Fibroblast of skin of abdomen (primary cell): ENCODE results near the gene AGPAT4. TPM values are rescaled to one million over a fixed set of nuclear protein-coding genes. Genes with fewer than 3 reads are reported as not detected.
A peak's percentile ranks its signal among the peaks of the same experiment; 100 is the strongest.
"Not testable (repeated sequence)": the region's sequence is repeated elsewhere in the genome, so short reads cannot be mapped to it uniquely, and the experiment has no call there.

Experiments
- DNase-seq: peaks from one replicate; pipeline ENCODE4 v3.0.0-alpha.2; 2013
- polyA plus RNA-seq, 2 experiments: library from polyadenylated mRNA; unstranded; fragments of 120-200 nt; gene quantifications; one replicate each; pipeline ENCODE4 v1.2.1, GENCODE V29; 2013; ENCODE audit not compliant: insufficient read length in 2 of 2

AGPAT4 gene
- 10.8 TPM for polyA plus RNA-seq (2013, experiment 1 of 2; ENCODE audit: insufficient read length)
- 11.9 TPM for polyA plus RNA-seq (2013, experiment 2 of 2; ENCODE audit: insufficient read length)

GRCh38 chr6:161273752-161274487, at the start of gene AGPAT4:
TSS of gene AGPAT4 (minus strand) at chr6:161274061. CDS start at chr6:161232213, 41,848 bp downstream.
- peak; percentile 98 for DNase-seq

- no peak for DNase-seq
Measured at GRCh38 chr6:161319231-161319630, 45.4 kb upstream of the AGPAT4 start.

GRCh38 chr6:161318456-161318855, 44.6 kb upstream of the AGPAT4 start:
- no peak for DNase-seq

GRCh38 chr6:161316531-161316930, 42.7 kb upstream of the AGPAT4 start:
- DNase-seq: no peak

- not testable (repeated sequence) for DNase-seq
Measured at GRCh38 chr6:161315246-161315917, 41.5 kb upstream of the AGPAT4 start.

- DNase-seq: not testable (repeated sequence)
Measured at GRCh38 chr6:161314541-161315245, 40.8 kb upstream of the AGPAT4 start.

GRCh38 chr6:161313940-161314509, 40.2 kb upstream of the AGPAT4 start:
- DNase-seq: no peak

GRCh38 chr6:161313475-161313874, 39.6 kb upstream of the AGPAT4 start:
- DNase-seq: not testable (repeated sequence)

GRCh38 chr6:161309774-161310173, 35.9 kb upstream of the AGPAT4 start:
- DNase-seq: not testable (repeated sequence)

- DNase-seq: no peak
Measured at GRCh38 chr6:161308075-161308655, 34.3 kb upstream of the AGPAT4 start.

GRCh38 chr6:161305860-161306259, 32.0 kb upstream of the AGPAT4 start:
- DNase-seq: no peak

- peak; percentile 36 for DNase-seq
Measured at GRCh38 chr6:161303628-161304340, 29.9 kb upstream of the AGPAT4 start.

- no peak for DNase-seq
Measured at GRCh38 chr6:161302949-161303348, 29.1 kb upstream of the AGPAT4 start.

GRCh38 chr6:161301338-161301737, 27.5 kb upstream of the AGPAT4 start:
- DNase-seq: peak; percentile 70

- DNase-seq: no peak
Measured at GRCh38 chr6:161300823-161301222, 27.0 kb upstream of the AGPAT4 start.

GRCh38 chr6:161299726-161300125, 25.9 kb upstream of the AGPAT4 start:
- no peak for DNase-seq

GRCh38 chr6:161295784-161296183, 21.9 kb upstream of the AGPAT4 start:
- DNase-seq: no peak

GRCh38 chr6:161292650-161293281, 18.9 kb upstream of the AGPAT4 start:
- DNase-seq: no peak

GRCh38 chr6:161292145-161292544, 18.3 kb upstream of the AGPAT4 start:
- no peak for DNase-seq

- DNase-seq: no peak
Measured at GRCh38 chr6:161290751-161291150, 16.9 kb upstream of the AGPAT4 start.

- DNase-seq: no peak
Measured at GRCh38 chr6:161284653-161285052, 10.8 kb upstream of the AGPAT4 start.
